OCI-LY7 (cell line): ENCODE measurements around the gene TTLL10. TPM values are rescaled to one million over a fixed set of nuclear protein-coding genes. Genes with fewer than 3 reads are reported as not detected.

Experiments used
- BruUV-seq: library from RNA; stranded (reverse); fragments of 400-500 nt; replicated peaks from 2 replicates; lab custom pipeline; 2021; lab: Mats Ljungman, UMichigan
- CTCF ChIA-PET: fragments of 300-600 bp; sonication (Branson Sonifier 250); formaldehyde crosslinking; loops from one replicate; lab custom pipeline; 2022; ENCODE audit warnings: antibody characterized with exemption; ENCODE audit not compliant: unreplicated experiment; lab: Charles Lee
- POLR2A ChIA-PET: fragments of 300-600 bp; sonication (Branson Sonifier 250); formaldehyde crosslinking; loops from one replicate; lab custom pipeline; 2022; ENCODE audit warnings: antibody characterized with exemption; lab: Charles Lee
- DNase-seq: peaks from one replicate; pipeline ENCODE4 v3.0.0-alpha.2; 2015; ENCODE audit warnings: low spot score
- H2AFZ ChIP-seq: fragments of 200-600 bp; sonication (generic), shearing (Covaris generic); 2 replicates; pipeline ENCODE4 v1.6.1; 2014; ENCODE audit warnings: mild to moderate bottlenecking, antibody characterized with exemption, low read length, moderate library complexity
- H3K27ac ChIP-seq: fragments of 200-600 bp; sonication (generic); 2 replicates; pipeline ENCODE4 v1.5.1; 2014; ENCODE audit warnings: mixed run types, low read depth, mild to moderate bottlenecking, moderate library complexity, low read length, inconsistent platforms; ENCODE audit not compliant: poor library complexity, severe bottlenecking
- H3K36me3 ChIP-seq: fragments of 200-600 bp; sonication (generic); 2 replicates; pipeline ENCODE4 v1.6.1; 2014; ENCODE audit warnings: mild to moderate bottlenecking, antibody characterized with exemption, low read length, moderate library complexity, mixed read lengths; ENCODE audit not compliant: insufficient read depth
- H3K4me1 ChIP-seq: fragments of 200-600 bp; sonication (generic); 2 replicates; pipeline ENCODE4 v1.5.1; 2014; ENCODE audit warnings: mild to moderate bottlenecking, low read length; ENCODE audit not compliant: insufficient read depth, poor library complexity, severe bottlenecking
- H3K4me2 ChIP-seq: fragments of 200-600 bp; sonication (generic); 2 replicates; pipeline ENCODE4 v1.6.1; 2014; ENCODE audit warnings: mild to moderate bottlenecking, low read length
- H3K4me3 ChIP-seq: fragments of 200-600 bp; sonication (generic); 2 replicates; pipeline ENCODE4 v1.5.1; 2014; ENCODE audit warnings: mild to moderate bottlenecking, low read depth, low read length; ENCODE audit not compliant: poor library complexity, severe bottlenecking
- H3K79me2 ChIP-seq: fragments of 200-600 bp; sonication (generic); 2 replicates; pipeline ENCODE4 v1.6.1; 2016; ENCODE audit warnings: low read depth, mild to moderate bottlenecking, low read length, moderate library complexity, mixed read lengths; ENCODE audit not compliant: insufficient read depth
- H3K9me2 ChIP-seq: fragments of 200-600 bp; sonication (generic); 2 replicates; pipeline ENCODE4 v1.6.1; 2016; ENCODE audit warnings: mild to moderate bottlenecking, low read length, mixed read lengths; ENCODE audit not compliant: insufficient read depth
- H3K9me3 ChIP-seq: fragments of 200-600 bp; sonication (generic); 2 replicates; pipeline ENCODE4 v1.6.1; 2014; ENCODE audit warnings: mild to moderate bottlenecking, mixed run types, low read length, mixed read lengths
- H4K20me1 ChIP-seq: fragments of 200-600 bp; sonication (generic); 2 replicates; pipeline ENCODE4 v1.6.1; 2014; ENCODE audit warnings: mild to moderate bottlenecking, antibody characterized with exemption, low read length, moderate library complexity, mixed read lengths; ENCODE audit not compliant: insufficient read depth
- CTCF ChIP-seq: fragments of 200-600 bp; sonication (generic); conservative IDR thresholded peaks from 2 replicates; pipeline ENCODE4 v1.5.1; 2014; ENCODE audit warnings: mild to moderate bottlenecking, antibody characterized with exemption, low read length, moderate library complexity, mixed read lengths
- EZH2phosphoT487 ChIP-seq: fragments of 200-600 bp; sonication (generic); IDR thresholded peaks from 2 replicates; pipeline ENCODE4 v1.6.1; 2018; ENCODE audit warnings: low read depth, borderline replicate concordance, mild to moderate bottlenecking, mixed run types, antibody characterized with exemption, low read length, moderate library complexity, mixed read lengths
- intact Hi-C: fragments of 100-400 bp; cut with micrococcal nuclease; formaldehyde crosslinking; loops from one replicate; pipeline ENCODE4 v1.10.0; 2022; ENCODE audit not compliant: unreplicated experiment
- total RNA-seq, 2 experiments: library from RNA; depleted of rRNA in 1 of 2; stranded (reverse); fragments of >200 nt in 1 of 2; shearing (Covaris generic) in 1 of 2; gene quantifications; 2 replicates each; pipeline ENCODE4 v1.2.3, GENCODE V29; 2014 to 2022

The TTLL10 gene
- total RNA-seq, 2 experiments from 2014 or later = not detected

- Histone ChIP-seq H3K79me2 (no peaks in the 10 kb centered on the region), H4K20me1 (no peaks in the 10 kb centered on the region), H2AFZ (no peak overlapping the region), H3K4me2 (no peak overlapping the region), H3K9me2 (no peaks in the 10 kb centered on the region), H3K4me3 (no peak overlapping the region), H3K9me3 (no peaks in the 10 kb centered on the region), H3K27ac (no peak overlapping the region), H3K4me1 (peaks cover 7% of the 10 kb centered on the region), H3K36me3 (no peaks in the 10 kb centered on the region)
- CTCF ChIA-PET = no interaction called here
- POLR2A ChIA-PET = no interaction called here
- DNase-seq = no peak
- no peak for TF ChIP-seq CTCF
- no peak for TF ChIP-seq EZH2phosphoT487
- intact Hi-C loops = no loop called here
- no TSS peak for BruUV-seq
Observed at GRCh38 chr1:1203561-1204424, 30.1 kb downstream of the TTLL10 start.

GRCh38 chr1:1204425-1204920 is 30.8 kb downstream of the TTLL10 start:
- Histone ChIP-seq H3K36me3 (no peaks in the 10 kb centered on the region), H3K79me2 (no peaks in the 10 kb centered on the region), H3K9me2 (no peaks in the 10 kb centered on the region), H3K4me3 (no peak overlapping the region), H2AFZ (no peak overlapping the region), H3K4me2 (no peak overlapping the region), H3K9me3 (no peaks in the 10 kb centered on the region), H4K20me1 (no peaks in the 10 kb centered on the region), H3K4me1 (peaks cover 7% of the 10 kb centered on the region), H3K27ac (no peak overlapping the region)
- intact Hi-C loops = no loop called here
- BruUV-seq = no TSS peak
- DNase-seq = no peak
- TF ChIP-seq EZH2phosphoT487 (no peak), CTCF (no peak)
- POLR2A ChIA-PET = no interaction called here
- CTCF ChIA-PET = no interaction called here
